Body of pancreas (tissue), 4 donors: Measurements from ENCODE around the gene PARP8.

Experiments used
- CTCF ChIP-seq, 7 experiments: fragments of 450-650 bp in 4 of 7; fragments of 200-600 bp in 3 of 7; sonication (generic) in 3 of 7; IDR thresholded peaks; one replicate each; pipeline ENCODE4 v1.5.1; 2016 to 2019; ENCODE audit warnings: antibody characterized with exemption in 7 of 7
- POLR2A ChIP-seq, 3 donors: fragments of 450-650 bp; IDR thresholded peaks; one replicate each; pipeline ENCODE4 v1.6.1; 2016; ENCODE audit warnings: antibody characterized with exemption in 3 of 3, mild to moderate bottlenecking in 2 of 3

DNA sequence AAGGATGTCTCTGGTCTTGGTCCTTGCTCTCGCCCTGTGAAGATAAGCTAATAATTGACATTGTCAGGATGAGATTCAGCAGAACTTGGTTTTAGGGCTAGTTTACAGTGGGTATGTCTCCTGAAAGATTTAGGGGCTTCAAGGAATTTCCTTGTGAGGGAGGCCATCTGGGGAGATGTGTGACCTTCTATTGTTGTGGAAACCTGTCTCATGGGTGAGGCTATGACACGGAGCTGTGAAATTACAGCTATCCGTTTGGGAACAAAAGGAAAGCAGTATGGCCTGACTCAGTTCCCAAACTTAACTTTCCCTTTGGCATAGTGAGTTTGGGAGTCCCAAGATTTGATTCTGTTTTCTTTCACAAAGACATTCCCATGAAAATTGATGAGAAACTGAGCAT, 142.0 kb downstream of the PARP8 start:
- TF ChIP-seq CTCF (IDR thresholded peaks at IDR 0.05) (no peak), POLR2A (IDR thresholded peaks at IDR 0.05) (no peak)
